ENCODE measurements around the gene NTNG1.

NTNG1 gene

DNA sequence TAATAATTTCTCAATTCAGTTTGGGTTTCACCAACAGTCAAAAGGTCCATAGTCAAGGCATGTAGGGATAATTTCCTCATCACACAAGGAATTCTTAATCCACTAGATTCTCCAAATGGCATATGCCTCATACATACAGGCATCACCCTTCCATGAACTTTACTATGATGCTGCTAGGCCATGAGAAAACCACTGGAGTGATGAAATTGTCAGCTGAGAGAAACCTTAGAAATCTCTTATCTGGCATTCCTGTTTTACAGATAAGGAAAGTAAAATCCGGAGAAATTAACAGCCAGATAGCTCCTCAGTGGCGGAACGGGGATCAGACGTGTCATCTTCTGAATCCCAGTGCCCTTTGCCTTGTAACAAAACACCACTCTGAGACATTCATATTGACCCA is 274.4 kb downstream of the NTNG1 start:
- DNase-seq, result no peak

DNA sequence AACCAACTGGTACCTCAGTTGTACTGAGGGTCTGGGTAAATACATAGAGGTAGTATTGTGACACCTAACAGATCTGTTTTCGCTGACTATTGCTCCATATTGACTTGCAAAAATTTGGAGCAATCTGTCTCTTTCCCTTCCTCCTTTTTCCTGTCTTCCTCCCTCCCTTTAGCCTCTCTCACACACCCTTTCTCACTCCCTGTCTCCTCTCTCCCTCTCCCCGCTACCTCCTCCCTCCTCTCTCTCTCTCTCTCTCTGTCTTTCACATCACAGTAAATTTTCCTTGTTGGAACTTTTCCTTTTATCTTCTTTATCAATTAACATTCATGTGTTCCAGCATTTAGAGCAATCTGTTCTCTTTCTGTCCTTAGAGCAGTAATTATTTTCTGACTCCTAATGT is 278.2 kb downstream of the NTNG1 start:
- DNase-seq, result no peak

DNA sequence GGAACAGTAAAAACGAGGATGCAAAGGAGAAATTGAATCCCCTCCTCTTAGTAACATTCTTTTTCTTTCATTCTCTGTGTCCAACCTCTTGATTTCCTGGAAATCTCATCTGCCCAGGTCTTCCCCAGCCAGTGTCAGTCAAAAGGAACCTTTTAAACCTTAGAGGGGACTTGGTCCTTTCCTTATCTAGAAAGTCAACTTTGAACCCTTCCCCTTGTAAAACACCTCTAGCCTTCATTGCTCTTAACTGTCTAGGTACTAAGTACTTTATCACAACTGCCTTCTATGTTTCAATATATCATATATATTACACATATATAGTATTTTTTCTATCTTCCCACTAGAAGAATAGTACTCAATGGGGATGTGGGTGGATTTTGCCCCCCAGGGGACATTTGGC is 282.1 kb downstream of the NTNG1 start:
- no peak for DNase-seq

DNA sequence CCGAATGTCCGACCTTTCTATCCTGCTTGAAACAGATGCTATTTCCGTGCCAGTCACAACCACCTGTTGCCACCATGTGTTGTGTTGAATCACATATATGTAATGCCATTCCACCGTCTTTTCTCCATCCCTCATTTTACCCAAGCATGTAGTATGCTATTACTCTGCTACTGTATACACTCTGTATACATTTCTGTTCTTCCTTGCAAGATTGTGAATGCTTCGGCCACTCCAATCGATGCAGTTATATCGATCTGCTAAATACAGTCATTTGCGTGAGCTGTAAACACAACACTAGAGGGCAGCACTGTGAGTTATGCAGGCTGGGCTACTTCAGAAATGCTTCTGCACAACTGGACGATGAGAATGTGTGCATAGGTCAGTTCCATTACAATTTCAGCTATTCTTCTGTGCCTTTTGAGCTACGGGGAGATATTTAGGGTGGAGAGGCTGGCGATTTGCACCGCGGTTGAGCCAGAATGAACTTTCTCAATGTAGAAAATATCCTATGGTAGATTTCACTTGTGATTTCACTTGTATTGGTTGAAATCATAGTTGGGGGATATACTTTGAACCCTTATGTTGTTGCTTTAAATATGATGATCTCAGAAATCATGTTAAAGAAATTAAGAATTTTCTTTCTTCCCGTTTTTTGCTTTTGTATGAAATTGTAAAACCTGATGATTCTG is 289.8 kb downstream of the NTNG1 start:
- no peak for DNase-seq

DNA sequence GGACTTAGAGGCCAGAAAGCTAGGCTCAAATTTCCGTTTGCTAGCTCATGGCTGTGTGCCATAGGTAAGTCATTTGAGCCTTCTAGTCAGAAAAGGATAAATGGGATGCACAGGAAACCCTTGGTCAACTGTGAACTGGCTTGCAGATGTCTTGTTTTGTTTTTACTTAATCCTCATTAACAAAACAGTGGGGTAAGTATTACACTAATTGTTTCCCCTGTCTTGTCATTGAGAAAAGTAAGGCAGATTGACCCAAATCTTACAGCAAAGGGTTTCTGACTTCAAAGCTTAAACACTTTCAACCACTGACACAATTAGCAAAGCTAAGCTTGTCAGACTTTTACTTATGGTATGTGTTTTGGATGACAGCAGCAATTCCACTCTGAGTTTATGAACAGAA is 291.3 kb downstream of the NTNG1 start:
- peak; percentile 19 for DNase-seq

DNA sequence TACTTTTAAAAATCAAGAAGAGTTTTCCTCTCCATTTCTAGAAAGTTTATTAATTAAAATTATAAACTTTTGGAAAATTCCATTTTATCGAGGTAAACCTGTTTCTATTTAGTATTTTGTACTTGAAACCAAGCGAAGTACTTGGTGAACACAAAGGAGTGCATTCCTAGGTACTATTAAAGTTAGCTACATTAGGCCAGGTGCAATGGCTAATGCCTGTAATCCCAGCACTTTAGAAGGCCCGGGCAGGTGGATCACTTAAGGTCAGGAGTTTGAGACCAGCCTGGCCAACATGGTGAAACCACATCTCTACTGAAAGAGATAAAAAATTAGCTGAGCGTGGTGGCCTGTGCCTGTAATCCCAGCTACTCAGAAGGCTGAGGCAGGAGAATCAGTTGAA is 292.2 kb downstream of the NTNG1 start:
- DNase-seq, result no peak

DNA sequence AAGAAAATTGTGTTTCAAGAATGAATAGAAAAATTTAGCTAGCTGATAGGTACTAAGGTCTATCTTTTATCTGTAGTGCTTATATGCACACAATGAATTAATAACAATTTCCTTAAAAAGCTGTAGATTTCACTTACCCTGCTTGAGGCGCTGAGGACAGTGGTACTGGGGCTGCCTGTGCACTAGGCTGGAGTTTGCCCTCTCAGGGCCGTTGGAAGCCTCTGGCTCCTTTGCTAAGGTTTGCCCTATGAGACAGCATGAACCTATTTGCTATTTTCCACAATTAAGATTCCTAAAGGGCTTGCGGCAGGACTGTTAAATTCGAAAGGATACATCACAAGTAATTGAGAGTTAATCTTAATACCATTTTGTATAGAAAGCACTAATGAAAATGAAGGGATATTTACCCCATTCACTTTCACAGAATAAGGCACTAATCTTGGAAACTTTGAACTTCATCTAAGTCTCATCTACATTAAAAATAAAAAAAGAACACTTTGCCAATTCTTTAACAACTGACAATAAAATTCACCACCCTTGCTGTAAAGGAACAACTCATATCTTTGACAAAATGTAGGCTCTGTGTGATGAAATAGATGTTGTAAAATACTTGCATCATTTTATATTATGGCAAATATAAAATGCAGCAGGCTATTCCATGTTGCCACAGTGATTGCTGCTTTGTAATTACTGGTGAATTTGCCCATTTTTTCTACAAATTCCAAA is 293.0 kb downstream of the NTNG1 start:
- DNase-seq, result no peak

DNA sequence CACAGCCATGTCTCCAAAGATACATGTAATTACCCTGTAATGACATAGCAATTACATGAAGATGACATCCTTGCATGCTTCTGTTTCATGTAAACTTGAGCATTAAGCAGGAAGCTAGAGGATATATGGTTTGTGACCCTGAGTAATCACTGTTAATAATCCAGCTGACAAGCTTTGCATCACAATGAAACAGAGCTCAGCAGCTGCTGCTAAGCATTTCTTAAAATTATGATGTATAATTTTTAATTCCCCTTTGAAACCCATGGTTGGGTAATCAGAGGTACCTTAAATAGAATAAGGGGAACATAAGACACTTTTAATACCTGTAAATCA is 293.5 kb downstream of the NTNG1 start:
- DNase-seq, result no peak

DNA sequence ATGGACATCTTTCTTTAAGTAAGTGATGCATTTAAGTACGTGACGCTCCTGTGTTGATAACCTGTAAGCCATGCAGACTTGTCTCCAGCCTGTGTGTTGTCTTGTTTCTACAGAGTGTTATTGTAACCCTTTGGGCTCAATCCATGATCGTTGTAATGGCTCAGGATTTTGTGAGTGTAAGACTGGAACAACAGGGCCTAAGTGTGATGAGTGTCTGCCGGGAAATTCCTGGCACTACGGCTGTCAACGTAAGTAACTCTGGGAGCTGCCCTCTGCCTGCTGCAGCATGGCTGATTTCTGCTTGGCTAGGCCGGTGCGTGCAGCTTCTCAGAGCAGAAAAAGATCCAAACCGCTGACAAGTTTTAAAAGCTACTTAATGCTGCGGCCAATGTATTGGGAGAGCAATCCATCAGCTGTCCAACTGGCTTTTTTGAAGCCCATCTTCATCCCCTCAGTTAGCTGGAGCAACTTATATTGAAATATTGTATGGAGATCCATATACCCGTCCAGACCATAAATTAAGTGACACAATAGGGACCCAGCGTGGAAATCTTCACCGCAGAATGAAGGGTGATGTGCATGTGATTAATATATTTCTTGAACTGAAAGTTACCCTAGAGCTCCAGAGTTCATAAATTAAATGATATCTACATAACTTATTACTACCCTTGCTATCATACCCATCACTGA is 295.9 kb downstream of the NTNG1 start:
- no peak for DNase-seq

DNA sequence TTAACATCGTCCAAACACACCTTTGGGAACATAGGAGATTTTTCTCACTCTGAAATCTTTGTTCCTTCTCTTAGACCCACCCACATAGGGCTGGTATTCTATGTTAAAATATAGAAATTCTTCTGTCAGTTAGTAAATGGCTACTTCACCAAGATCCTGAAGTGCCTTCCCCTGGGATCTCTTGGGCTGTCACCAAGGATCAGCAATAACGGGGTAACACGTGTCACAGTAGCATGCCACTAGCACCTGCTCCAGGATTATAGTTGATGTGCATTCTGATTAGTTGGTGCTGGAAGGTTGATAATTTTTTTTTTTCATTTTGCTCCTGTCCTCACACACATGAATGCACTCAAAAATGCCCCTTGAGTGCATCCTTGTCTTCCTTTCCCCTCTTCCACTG is 298.7 kb downstream of the NTNG1 start:
- DNase-seq, result no peak

DNA sequence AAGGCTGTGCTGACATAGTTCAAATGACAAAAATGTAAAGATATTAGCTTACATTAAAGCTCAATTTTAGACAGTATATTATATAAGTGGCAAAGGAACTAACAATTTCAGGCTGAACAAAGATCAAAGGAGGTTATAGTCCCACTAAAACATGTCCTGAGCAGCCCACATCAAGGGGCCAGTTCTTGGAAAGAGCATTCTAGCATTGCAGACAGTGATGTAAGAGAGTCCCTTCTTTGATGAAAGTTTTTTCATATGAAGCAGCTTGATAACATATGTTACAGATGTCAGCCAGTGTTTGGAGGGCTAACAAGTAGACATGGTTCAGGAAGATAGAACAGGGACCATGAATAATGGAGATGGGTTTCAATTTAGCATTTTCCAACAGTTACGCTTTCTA is 301.7 kb downstream of the NTNG1 start:
- no peak for DNase-seq

DNA sequence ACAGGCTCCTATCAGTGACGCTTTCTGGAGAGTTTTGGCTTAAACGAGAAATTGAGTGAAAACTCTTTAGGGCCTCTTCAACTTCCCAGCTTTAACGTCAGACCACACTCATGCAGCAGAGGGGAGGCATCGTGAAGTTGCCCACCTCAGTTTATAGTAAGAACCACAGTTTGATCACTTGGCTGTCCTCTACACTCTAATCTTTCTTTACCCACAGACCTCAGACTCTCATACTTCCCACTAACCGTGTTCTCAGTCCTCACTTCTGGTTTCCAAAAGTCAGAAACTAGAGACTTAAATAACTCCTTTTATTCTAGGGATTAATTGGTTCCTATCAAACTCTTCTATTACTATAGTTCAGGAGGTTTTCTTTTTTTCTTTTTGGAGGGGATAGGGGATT is 302.2 kb downstream of the NTNG1 start:
- no peak for DNase-seq

DNA sequence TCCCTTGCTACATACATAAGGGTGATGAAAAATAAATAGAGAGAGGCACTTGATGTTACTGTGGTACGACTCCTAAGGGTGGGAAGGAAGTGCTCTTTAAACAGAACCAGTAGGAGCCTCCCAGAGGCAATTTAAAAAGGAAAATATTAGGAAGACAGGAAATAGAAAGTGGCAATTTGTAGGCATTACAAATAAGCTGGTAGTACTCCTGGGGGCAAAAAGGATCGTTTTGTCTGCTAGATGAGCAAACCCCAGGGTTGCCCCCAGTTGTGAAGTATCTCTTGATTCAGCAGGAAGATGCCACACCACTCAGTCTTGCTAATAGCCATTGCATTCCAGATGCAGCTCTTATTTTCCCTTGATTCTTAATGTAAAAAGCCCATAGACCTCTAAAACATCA is 303.0 kb downstream of the NTNG1 start:
- no peak for DNase-seq

DNA sequence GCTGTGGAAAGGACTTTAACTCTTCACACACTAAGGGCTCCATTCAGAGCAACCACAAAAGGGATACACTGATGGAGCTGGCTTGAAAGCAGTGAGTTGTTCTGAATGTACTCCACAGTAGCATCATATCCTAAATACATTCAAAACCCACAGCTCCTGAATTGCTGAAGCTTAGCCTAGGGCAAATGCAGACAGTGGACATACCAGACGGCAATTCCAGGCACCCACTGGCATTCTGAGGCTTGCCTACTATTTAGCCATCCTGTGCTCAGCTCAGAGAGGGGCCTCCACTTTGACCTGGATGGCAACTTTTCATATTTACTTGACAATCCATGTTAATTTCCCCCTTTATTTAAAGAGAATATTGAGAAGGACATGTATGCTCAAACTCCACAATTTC is 303.5 kb downstream of the NTNG1 start:
- no peak for DNase-seq

DNA sequence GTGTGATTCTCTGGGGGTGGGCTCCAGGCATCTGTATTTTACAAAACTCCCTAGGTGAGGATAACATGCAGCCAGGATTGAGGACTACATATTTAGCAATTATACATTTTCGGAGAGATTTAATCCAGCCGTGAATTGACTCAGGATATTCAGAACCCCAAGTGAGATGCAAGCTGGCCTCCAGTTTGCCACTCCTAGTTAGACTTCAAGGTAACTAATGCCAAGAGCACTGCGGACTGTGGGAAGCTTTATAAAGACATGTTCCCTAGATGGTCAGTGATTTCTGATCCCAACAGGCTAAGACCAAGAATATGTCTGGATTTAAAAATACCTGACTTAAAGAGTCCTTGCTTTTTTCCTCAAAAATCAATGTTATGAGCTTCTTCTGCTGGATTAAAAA is 308.5 kb downstream of the NTNG1 start:
- no peak for DNase-seq

DNA sequence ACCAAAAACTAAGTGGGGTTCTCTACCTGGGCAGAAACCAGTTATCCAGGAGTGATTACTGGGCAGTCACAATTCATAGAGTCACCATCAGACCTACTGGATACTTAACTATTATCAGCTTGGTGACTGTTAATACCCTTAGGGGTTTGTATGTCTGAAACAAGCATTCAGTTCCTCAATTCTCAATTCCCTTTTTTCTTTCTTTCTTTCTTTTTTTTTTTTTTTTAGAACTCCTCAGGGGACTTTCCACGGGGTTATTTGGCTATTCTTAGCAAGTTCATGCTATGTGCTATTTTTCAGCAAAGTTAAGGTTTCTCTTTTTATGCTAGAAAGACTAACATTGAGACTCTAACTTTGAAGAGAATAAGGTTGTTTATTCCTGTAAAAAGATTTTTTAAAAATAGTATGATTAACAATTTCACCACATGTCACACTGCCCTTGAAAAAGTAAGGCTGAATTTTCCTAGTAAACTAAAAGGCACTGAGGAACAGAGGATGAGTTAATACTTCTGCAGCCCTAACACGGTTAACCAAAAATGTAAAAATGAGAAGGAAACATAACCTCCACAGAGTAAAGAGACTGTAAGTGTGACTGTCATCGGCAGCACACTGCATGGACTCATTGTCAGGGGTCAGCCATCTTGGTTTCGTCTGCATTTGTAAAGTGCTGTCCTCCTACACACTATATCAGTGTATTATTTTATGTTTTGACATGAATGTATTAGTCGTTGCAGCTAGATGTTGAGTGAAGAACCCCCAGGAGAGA is 310.2 kb downstream of the NTNG1 start:
- no peak for DNase-seq

DNA sequence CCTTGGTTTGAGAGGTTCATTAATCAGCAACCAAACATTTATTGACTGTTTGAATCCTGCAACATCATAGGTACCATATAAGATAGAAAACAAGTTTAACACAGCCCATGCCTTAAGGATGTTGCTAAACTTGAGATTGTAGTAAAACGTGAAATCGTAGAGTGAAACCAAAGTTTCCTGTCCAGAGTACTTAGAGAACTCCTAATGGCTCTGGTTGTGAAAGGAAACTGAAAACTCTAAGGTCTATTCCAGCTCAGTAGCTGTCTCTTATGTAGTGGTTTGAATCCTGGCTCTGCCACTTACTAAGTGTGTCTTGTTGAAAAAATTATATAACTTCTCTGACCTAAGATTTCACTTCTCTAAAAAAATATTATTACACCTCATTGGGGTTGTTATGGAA is 310.9 kb downstream of the NTNG1 start:
- no peak for DNase-seq

DNA sequence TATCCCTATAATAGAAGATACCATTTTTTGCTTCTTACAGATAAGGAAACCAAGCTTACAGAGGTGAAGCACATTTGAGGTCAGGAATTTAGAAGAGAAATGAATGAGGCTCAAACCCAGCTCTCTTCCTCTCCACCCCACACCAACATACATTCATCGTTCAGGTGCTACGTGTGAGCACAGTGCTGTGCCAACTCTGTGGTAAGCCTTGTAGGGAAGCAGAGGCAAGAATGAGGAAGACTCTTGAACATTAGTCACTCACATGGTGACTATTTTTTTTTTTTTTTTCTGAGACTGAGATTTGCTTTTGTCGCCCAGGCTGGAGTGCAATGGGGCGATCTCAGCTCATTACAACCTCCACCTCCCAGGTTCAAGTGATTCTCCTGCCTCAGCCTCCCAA is 314.0 kb downstream of the NTNG1 start:
- no peak for DNase-seq

DNA sequence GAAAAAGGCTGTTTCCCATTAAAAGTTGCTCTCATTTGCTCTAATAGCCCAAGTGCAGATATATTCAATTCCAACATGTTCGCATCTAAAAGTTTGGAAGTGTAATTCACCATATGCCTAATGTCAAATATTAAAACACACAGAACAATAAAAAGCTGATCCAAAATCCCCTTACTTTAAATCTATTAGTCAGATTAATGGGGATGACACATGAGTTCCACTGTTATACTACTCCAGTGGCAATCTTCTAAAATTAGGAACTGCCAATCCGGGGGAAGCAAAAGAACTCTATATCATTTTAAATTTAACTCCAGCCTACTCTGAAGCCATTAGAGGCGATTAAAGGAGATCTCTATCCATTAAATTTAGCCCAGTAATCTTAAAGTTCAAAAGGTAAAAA is 317.1 kb downstream of the NTNG1 start:
- DNase-seq, result no peak

DNA sequence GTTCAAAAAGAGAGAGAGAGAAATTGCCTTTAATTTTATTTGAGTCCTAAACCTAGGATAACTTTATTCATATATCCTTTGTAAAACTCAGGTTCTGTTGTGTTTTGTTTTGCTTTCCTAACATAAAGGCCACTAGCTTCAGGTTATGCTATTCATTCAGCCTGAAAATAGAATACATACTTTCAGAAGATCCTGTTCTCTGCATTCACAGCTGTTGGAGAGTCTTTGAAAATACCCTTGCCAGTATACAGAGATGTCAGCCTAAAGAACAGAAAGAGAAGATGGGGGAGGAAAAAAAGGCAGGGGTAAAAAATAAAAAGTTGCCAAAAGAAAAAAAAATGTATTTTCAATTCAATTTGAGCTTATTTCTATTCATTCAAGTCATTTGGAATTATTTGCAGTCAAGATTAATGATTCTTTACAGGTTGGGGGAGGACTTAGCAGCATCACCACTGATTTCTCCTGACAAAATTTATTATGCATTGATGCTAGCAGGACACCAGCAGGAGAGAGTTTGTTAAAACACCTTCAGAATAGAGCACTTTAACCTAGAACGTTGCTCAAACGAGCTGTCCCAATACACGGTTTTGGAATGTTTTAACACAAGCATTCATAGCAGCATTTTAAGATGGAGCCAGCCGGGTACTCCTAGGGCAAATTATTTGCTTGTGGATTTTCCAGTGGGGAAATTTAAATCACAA is 318.5 kb downstream of the NTNG1 start:
- DNase-seq, result no peak

DNA sequence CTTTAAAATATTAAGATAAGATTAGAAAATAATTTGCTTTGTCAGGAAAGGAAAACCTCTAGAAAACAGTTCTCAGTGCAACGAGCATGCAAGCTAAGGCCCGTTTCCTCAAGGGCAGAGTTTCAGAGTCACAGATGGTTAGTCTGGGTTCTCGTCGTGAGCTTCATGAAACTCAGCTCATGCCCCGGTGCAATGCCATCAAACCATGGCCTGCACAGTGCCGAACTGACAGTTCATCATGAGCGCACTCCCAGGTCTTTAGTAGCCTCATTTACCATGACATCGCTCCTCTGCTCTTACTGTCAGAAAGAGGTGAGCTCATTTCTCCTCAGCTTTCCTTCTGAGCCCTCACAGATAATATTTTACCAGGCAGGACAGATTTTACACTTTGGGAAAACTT is 319.2 kb downstream of the NTNG1 start:
- DNase-seq, result no peak

DNA sequence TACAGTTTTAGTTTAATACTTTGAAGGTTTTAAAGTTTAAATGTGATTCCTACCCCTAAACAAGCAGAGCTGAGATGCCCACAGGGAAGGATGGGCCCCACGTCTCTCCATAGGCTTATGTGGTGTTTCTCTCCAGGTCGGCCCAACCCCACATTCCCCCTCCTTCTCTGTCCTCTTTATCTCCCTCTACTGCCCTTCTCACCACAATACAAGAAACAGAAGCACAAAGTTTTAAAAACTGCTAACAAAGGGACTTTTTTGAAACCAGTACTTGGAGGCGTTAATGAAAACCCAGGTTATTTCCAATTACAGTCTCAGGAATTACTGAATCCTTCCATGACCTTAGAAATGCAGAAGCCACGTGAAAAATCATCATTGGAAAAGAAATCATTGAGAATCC is 324.0 kb downstream of the NTNG1 start:
- DNase-seq, result no peak

DNA sequence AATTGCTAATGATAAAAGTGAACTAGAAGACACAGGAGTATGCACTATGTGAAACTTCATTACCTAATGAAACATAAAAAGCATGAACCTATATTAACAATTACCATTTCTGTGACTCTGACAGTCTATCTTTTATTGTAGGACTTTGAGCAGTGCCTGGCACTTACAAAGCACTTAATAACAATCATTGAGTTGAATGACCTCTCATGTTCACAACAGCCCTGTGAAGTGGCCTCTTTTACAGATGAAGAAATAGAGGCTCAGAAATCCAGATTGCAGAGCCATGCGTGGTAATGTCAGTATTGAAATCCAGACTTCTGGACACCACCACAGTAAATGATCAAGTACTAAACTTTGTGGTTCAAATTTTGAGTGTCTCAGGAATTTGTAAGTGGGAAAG is 326.4 kb downstream of the NTNG1 start:
- no peak for DNase-seq

Data from NCI-H1105 (cell line).